Fibroblast of lung (primary cell): ENCODE results near the gene SYCN. TPM values are rescaled to one million over a fixed set of nuclear protein-coding genes. Genes with fewer than 3 reads are reported as not detected.

Experiments used
- DNase-seq, 2 donors: peaks; one replicate each; pipeline versions ENCODE4 v3.0.0 to v3.0.0-alpha.2; 2010; ENCODE audit warnings: low read depth in 2 of 2
- H2AFZ ChIP-seq: 2 replicates; pipeline ENCODE4 v1.5.1; 2012; ENCODE audit warnings: low read length, control low read depth, inconsistent platforms
- H3K27ac ChIP-seq: 2 replicates; pipeline ENCODE4 v1.5.1; 2011; ENCODE audit warnings: low read length, control low read depth; ENCODE audit not compliant: insufficient read depth
- H3K27me3 ChIP-seq: 2 replicates; pipeline ENCODE4 v1.5.1; 2011; ENCODE audit warnings: mild to moderate bottlenecking, low read length; ENCODE audit not compliant: control insufficient read depth, insufficient read depth
- H3K36me3 ChIP-seq: 2 replicates; pipeline ENCODE4 v1.5.1; 2011; ENCODE audit warnings: low read length; ENCODE audit not compliant: control insufficient read depth, insufficient read depth
- H3K4me1 ChIP-seq: 2 replicates; pipeline ENCODE4 v1.5.1; 2011; ENCODE audit warnings: low read length; ENCODE audit not compliant: control insufficient read depth, insufficient read depth; ENCODE audit errors: extremely low read depth
- H3K4me2 ChIP-seq: 2 replicates; pipeline ENCODE4 v1.5.1; 2011; ENCODE audit warnings: low read length, control low read depth; ENCODE audit not compliant: insufficient read depth; ENCODE audit errors: extremely low read depth
- H3K4me3 ChIP-seq, 4 experiments: fragments of 200-600 bp in 1 of 4; sonication (generic) in 1 of 4; replicated peaks in 1 of 4; 2 replicates each; pipeline ENCODE4 v1.5.1; 2011 to 2016; ENCODE audit warnings: low read length in 4 of 4, low read depth in 3 of 4, mild to moderate bottlenecking in 3 of 4, control low read depth in 2 of 4, inconsistent platforms in 1 of 4, mixed read lengths in 1 of 4; ENCODE audit not compliant: insufficient read depth in 1 of 4; ENCODE audit errors: control extremely low read depth in 1 of 4
- H3K79me2 ChIP-seq: 2 replicates; pipeline ENCODE4 v1.5.1; 2012; ENCODE audit warnings: mild to moderate bottlenecking, low read length, inconsistent platforms; ENCODE audit not compliant: control insufficient read depth, insufficient read depth
- H3K9ac ChIP-seq: 2 replicates; pipeline ENCODE4 v1.5.1; 2011; ENCODE audit warnings: mild to moderate bottlenecking, low read length, control low read depth; ENCODE audit not compliant: insufficient read depth
- H3K9me3 ChIP-seq: 2 replicates; pipeline ENCODE4 v1.5.1; 2012; ENCODE audit warnings: low read depth, low read length; ENCODE audit not compliant: control insufficient read depth, insufficient read depth
- H4K20me1 ChIP-seq: 2 replicates; pipeline ENCODE4 v1.5.1; 2011; ENCODE audit warnings: low read length; ENCODE audit not compliant: control insufficient read depth, insufficient read depth; ENCODE audit errors: extremely low read depth
- CTCF ChIP-seq, 2 donors: IDR thresholded peaks in 1 of 2; conservative IDR thresholded peaks in 1 of 2; 1 replicate in 1 of 2; 2 replicates in 1 of 2; pipeline ENCODE4 v1.5.1; 2011 to 2012; ENCODE audit warnings: low read length in 2 of 2, control low read depth in 1 of 2, inconsistent platforms in 1 of 2, low read depth in 1 of 2, mild to moderate bottlenecking in 1 of 2
- EZH2 ChIP-seq: IDR thresholded peaks from 2 replicates; pipeline ENCODE4 v1.5.1; 2012; ENCODE audit warnings: low read length, control low read depth, mild to moderate bottlenecking; ENCODE audit errors: missing control alignments
- polyA plus RNA-seq, 2 donors: library from polyadenylated mRNA; depleted of rRNA in 1 of 2; stranded (reverse) in 1 of 2; unstranded in 1 of 2; fragments of >200 nt; gene quantifications; 2 replicates each; pipeline ENCODE4 v1.2.1, GENCODE V29; 2011 to 2012; ENCODE audit warnings: missing spikeins in 1 of 2
- total RNA-seq: library from RNA; depleted of rRNA; stranded (reverse); fragments of >200 nt; gene quantifications from 2 replicates; pipeline ENCODE4 v1.2.1, GENCODE V29; 2014

The SYCN gene
- total and polyA plus RNA-seq, 2 donors (not counting 1 experiment from before 2014, with no cell fraction given), result not detected

DNA sequence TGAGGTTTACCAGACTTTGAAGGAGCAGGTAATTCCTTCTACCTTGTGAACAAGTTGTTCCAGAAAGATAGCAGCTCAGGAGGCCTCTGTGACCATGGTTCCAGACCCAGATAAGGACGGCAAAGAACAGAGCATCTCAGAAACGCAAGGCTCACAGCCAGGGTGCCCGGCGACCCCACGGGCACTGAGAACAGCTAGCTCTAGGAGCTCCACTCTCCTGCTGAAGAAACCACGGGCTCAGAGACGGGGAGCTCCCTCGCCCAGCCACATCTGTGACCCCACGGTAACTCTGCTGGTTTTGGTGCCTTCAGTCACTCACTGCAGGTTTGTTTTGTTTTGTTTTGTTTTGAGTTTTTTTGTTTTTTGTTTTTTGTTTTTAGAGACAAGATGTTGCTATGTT, 23.3 kb downstream of the SYCN start:
- H4K20me1 ChIP-seq, result no peaks in the 10 kb centered on the region
- no peaks in the 10 kb centered on the region for H3K27me3 ChIP-seq
- H3K36me3 ChIP-seq, result peaks cover 8% of the 10 kb centered on the region
- H3K9ac ChIP-seq, result no peak overlapping the region
- H3K4me2 ChIP-seq, result no peak overlapping the region
- H2AFZ ChIP-seq, result no peak overlapping the region
- H3K27ac ChIP-seq, result no peak overlapping the region
- no peaks in the 10 kb centered on the region for H3K79me2 ChIP-seq
- DNase-seq, result no peak
- TF ChIP-seq CTCF (conservative IDR thresholded peaks at IDR 0.05 in 1 of 2, IDR thresholded peaks at IDR 0.05 in 1 of 2; ENCODE audit: low read depth in 1 of 2, low read length in 2 of 2), result no peak
- TF ChIP-seq EZH2, result no peak
- no peaks in the 10 kb centered on the region for H3K4me1 ChIP-seq
- no peak overlapping the region for H3K4me3 ChIP-seq
- H3K9me3 ChIP-seq, result no peaks in the 10 kb centered on the region

DNA sequence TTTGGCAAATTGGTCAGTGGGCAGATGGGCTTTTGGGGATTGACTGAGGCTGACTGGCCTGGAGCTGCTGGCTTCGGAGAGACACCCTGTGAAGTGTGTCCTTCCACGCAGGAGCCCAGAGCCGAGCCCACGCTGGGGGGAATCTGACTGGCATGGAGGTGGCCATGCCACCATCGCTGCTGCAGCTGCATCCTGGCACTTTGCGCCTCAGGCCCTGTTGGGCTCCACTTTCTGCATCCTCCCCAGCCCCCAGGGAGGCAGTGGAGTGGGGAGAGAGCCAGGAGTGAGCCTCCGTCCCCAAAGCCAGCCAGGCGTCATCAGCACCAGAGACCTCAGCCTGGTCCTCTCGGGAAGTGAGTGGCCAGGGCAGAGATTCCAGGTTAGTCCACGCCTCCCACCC, 24.3 kb downstream of the SYCN start:
- no peak for DNase-seq
- Histone ChIP-seq H3K27ac (no peak overlapping the region), H3K4me1 (no peaks in the 10 kb centered on the region), H3K27me3 (no peaks in the 10 kb centered on the region), H3K9me3 (no peaks in the 10 kb centered on the region), H2AFZ (no peak overlapping the region), H3K4me3 (no peak overlapping the region), H3K36me3 (peaks cover 8% of the 10 kb centered on the region), H3K4me2 (no peak overlapping the region), H4K20me1 (no peaks in the 10 kb centered on the region), H3K79me2 (no peaks in the 10 kb centered on the region), H3K9ac (no peak overlapping the region)
- TF ChIP-seq CTCF (conservative IDR thresholded peaks at IDR 0.05 in 1 of 2, IDR thresholded peaks at IDR 0.05 in 1 of 2; ENCODE audit: low read depth in 1 of 2, low read length in 2 of 2) (no peak), EZH2 (no peak)

GRCh38 chr19:39178296-39179006, 25.6 kb downstream of the SYCN start:
- peaks cover 10% of the 10 kb centered on the region for H3K36me3 ChIP-seq
- TF ChIP-seq EZH2 (no peak), CTCF (conservative IDR thresholded peaks at IDR 0.05 in 1 of 2, IDR thresholded peaks at IDR 0.05 in 1 of 2; ENCODE audit: low read depth in 1 of 2, low read length in 2 of 2) (no peak)
- no peak overlapping the region for H3K9ac ChIP-seq

More at GRCh38 chr19:39178296-39179006, 25.6 kb downstream of the SYCN start:
- Histone ChIP-seq H3K4me1 (no peaks in the 10 kb centered on the region), H3K4me2 (no peak overlapping the region), H3K9me3 (no peaks in the 10 kb centered on the region), H3K27ac (no peak overlapping the region), H3K4me3 (no peak overlapping the region), H3K27me3 (no peaks in the 10 kb centered on the region), H4K20me1 (no peaks in the 10 kb centered on the region), H2AFZ (no peak overlapping the region), H3K79me2 (no peaks in the 10 kb centered on the region)
- no peak for DNase-seq
